Osteoblast (primary cell): ENCODE results near the gene IGLL5. TPM values are rescaled to one million over a fixed set of nuclear protein-coding genes. Genes with fewer than 3 reads are reported as not detected.

ENCODE experiments used
- DNase-seq: peaks from one replicate; pipeline ENCODE4 v3.0.0; 2011; ENCODE audit warnings: low spot score, mixed read lengths; ENCODE audit not compliant: insufficient read length; ENCODE audit errors: missing footprints
- H2AFZ ChIP-seq: 2 replicates; pipeline ENCODE4 v1.6.0; 2011; ENCODE audit warnings: mild to moderate bottlenecking, low read length
- H3K27ac ChIP-seq: 2 replicates; pipeline ENCODE4 v1.5.1; 2011; ENCODE audit warnings: mild to moderate bottlenecking, low read depth, low read length, moderate library complexity
- H3K27me3 ChIP-seq: 2 replicates; pipeline ENCODE4 v1.6.0; 2012; ENCODE audit warnings: mild to moderate bottlenecking, control low read depth, inconsistent platforms, low read length, moderate library complexity; ENCODE audit not compliant: insufficient read depth
- H3K36me3 ChIP-seq: 2 replicates; pipeline ENCODE4 v1.5.1; 2011; ENCODE audit warnings: mild to moderate bottlenecking, low read length, control low read depth, moderate library complexity; ENCODE audit not compliant: insufficient read depth
- H3K4me1 ChIP-seq: 2 replicates; pipeline ENCODE4 v1.5.1; 2011; ENCODE audit warnings: mild to moderate bottlenecking, low read length, control low read depth, moderate library complexity; ENCODE audit not compliant: insufficient read depth
- H3K4me2 ChIP-seq: 2 replicates; pipeline ENCODE4 v1.6.0; 2011; ENCODE audit warnings: mild to moderate bottlenecking, low read length; ENCODE audit not compliant: insufficient read depth
- H3K4me3 ChIP-seq: fragments of 200-600 bp; sonication (generic); 3 replicates; pipeline ENCODE4 v1.5.1; 2012; ENCODE audit warnings: mild to moderate bottlenecking, low read length, inconsistent platforms; ENCODE audit not compliant: insufficient read depth
- H3K79me2 ChIP-seq: 2 replicates; pipeline ENCODE4 v1.6.0; 2012; ENCODE audit warnings: mild to moderate bottlenecking, low read length, control low read depth, inconsistent platforms; ENCODE audit not compliant: insufficient read depth
- H3K9me3 ChIP-seq: 2 replicates; pipeline ENCODE4 v1.5.1; 2011; ENCODE audit warnings: low read depth, low read length, control low read depth
- H4K20me1 ChIP-seq: 2 replicates; pipeline ENCODE4 v1.6.0; 2012; ENCODE audit warnings: mild to moderate bottlenecking, low read length, control low read depth; ENCODE audit not compliant: insufficient read depth
- total RNA-seq: library from RNA; depleted of rRNA; stranded (reverse); fragments of >200 nt; gene quantifications from 2 replicates; pipeline ENCODE4 v1.2.3, GENCODE V29; 2012
- TF ChIP-seq, protein P1 (sequence below): IDR thresholded peaks from 2 replicates; pipeline ENCODE4 v1.5.1; 2011; ENCODE audit warnings: mild to moderate bottlenecking, low read depth, low read length, moderate library complexity; ENCODE audit errors: extremely low read depth

IGLL5 gene
- total RNA-seq, 1 donor = not detected

DNA sequence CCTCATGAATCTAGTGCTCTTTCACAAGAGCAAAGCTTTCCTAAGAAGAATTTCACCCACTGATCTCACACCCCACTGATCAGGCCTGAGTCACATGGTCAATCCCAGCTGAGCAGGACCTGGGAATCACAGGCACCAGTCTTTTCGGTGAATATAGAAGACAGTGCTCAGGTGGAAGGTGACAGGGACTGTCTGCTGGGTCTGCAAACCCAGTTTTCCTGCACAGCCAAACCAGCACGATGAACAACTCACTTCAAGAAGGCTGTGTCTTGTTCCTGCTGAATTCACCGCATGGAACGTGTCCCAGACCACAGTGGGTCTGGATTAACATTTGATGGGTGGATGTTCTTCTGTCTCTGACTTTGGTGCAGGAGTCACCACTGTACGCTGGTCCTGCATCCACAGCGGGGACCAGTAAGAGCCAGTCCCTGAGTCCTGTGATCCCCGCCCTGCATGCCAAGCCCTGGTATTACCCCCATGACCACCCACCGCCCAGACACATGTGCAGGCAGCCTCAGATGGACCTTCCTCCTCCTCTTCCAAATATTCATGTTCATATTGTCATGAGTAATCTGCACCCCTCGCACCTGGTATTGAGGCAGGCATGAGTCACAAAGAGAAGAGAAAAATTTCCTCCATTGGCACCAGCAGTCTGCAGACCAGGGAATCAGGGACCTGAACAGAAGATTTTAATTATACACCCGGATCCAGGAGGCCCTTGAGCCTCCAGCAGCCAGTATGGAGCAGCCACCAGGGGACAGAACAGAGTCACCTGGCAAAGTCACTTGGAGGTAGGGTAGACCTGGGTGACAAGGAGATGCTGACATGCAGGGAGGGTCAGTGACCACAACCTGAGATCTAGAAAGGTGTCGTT, 8.6 kb upstream of the IGLL5 start:
- H2AFZ ChIP-seq = no peak overlapping the region
- no peaks in the 10 kb centered on the region for H3K4me1 ChIP-seq
- no peaks in the 10 kb centered on the region for H3K79me2 ChIP-seq
- no peaks in the 10 kb centered on the region for H3K9me3 ChIP-seq
- H3K36me3 ChIP-seq = no peaks in the 10 kb centered on the region
- no peaks in the 10 kb centered on the region for H4K20me1 ChIP-seq
- H3K4me2 ChIP-seq = no peak overlapping the region
- TF ChIP-seq, protein P1, sequence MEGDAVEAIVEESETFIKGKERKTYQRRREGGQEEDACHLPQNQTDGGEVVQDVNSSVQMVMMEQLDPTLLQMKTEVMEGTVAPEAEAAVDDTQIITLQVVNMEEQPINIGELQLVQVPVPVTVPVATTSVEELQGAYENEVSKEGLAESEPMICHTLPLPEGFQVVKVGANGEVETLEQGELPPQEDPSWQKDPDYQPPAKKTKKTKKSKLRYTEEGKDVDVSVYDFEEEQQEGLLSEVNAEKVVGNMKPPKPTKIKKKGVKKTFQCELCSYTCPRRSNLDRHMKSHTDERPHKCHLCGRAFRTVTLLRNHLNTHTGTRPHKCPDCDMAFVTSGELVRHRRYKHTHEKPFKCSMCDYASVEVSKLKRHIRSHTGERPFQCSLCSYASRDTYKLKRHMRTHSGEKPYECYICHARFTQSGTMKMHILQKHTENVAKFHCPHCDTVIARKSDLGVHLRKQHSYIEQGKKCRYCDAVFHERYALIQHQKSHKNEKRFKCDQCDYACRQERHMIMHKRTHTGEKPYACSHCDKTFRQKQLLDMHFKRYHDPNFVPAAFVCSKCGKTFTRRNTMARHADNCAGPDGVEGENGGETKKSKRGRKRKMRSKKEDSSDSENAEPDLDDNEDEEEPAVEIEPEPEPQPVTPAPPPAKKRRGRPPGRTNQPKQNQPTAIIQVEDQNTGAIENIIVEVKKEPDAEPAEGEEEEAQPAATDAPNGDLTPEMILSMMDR = no peak
- no peaks in the 10 kb centered on the region for H3K27me3 ChIP-seq
- H3K4me3 ChIP-seq = no peak overlapping the region
- peak; percentile 69 for DNase-seq
- H3K27ac ChIP-seq = no peak overlapping the region

DNA sequence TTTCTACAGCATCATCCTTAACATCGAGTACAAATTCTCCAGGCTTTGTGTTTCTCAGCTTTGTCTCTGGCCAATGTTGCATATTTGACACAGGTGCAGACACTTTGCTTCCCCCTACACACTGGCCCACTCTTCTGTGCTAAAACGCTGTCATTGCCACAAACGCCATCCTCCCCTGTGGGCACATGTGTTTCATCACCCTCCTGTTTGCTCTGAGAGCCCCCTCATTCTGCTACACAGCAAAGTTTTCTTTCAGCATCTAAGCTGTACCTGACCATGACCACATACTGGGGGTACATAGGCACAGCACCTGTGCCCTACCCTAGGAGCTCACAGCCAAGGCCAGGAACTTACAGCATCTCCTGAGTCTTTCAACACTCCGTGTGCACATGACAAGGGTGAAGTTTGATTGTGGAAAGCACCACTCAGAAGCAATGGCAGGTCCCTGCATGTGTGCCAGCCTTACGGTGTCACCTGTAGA, 7.9 kb upstream of the IGLL5 start:
- no peak overlapping the region for H3K4me2 ChIP-seq
- H3K27ac ChIP-seq = no peak overlapping the region
- no peak overlapping the region for H3K4me3 ChIP-seq
- peak; percentile 49 for DNase-seq
- H3K36me3 ChIP-seq = no peaks in the 10 kb centered on the region
- H3K79me2 ChIP-seq = no peaks in the 10 kb centered on the region
- H3K27me3 ChIP-seq = no peaks in the 10 kb centered on the region
- H3K4me1 ChIP-seq = no peaks in the 10 kb centered on the region
- H2AFZ ChIP-seq = no peak overlapping the region
- no peaks in the 10 kb centered on the region for H3K9me3 ChIP-seq
- no peaks in the 10 kb centered on the region for H4K20me1 ChIP-seq
- TF ChIP-seq, protein P1 = no peak

DNA sequence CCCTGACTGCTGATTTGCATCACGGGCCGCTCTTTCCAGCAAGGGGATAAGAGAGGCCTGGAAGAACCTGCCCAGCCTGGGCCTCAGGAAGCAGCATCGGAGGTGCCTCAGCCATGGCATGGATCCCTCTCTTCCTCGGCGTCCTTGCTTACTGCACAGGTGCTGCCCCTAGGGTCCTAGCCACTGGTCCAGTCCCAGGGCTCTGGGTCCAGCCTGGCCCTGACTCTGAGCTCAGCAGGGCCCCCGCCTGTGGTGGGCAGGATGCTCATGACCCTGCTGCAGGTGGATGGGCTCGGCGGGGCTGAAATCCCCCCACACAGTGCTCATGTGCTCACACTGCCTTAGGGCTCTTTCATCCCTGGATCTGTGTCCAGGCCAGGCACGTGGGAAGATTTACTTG, 7.0 kb upstream of the IGLL5 start:
- Histone ChIP-seq H3K36me3 (no peaks in the 10 kb centered on the region), H3K4me3 (no peak overlapping the region), H3K79me2 (no peaks in the 10 kb centered on the region), H3K27ac (no peak overlapping the region), H3K27me3 (no peaks in the 10 kb centered on the region), H3K4me2 (no peak overlapping the region), H4K20me1 (no peaks in the 10 kb centered on the region), H3K9me3 (no peaks in the 10 kb centered on the region), H2AFZ (no peak overlapping the region), H3K4me1 (no peaks in the 10 kb centered on the region)
- TF ChIP-seq, protein P1 = no peak
- peak; percentile 39 for DNase-seq
